Fibroblast of skin of back (primary cell): ENCODE measurements around the gene FIBIN.
"Not testable (repeated sequence)": the region's sequence is repeated elsewhere in the genome, so short reads cannot be mapped to it uniquely, and the experiment has no call there.

Experiments used
- DNase-seq: peaks from one replicate; pipeline ENCODE4 v3.0.0-alpha.2; 2013

FIBIN gene

GRCh38 chr11:26977209-26977608 lies 16.7 kb upstream of the FIBIN start:
- DNase-seq = not testable (repeated sequence)

- DNase-seq = no peak
Measured at GRCh38 chr11:26983645-26984044, 10.3 kb upstream of the FIBIN start.

- no peak for DNase-seq
Measured at GRCh38 chr11:26985470-26985869, 8.4 kb upstream of the FIBIN start.

GRCh38 chr11:26985943-26986342 lies 8.0 kb upstream of the FIBIN start:
- no peak for DNase-seq

GRCh38 chr11:26987272-26987671 lies 6.6 kb upstream of the FIBIN start:
- DNase-seq = no peak

- DNase-seq = no peak
Measured at GRCh38 chr11:26987731-26988130, 6.2 kb upstream of the FIBIN start.

GRCh38 chr11:26992031-26992541 lies 1.8 kb upstream of the FIBIN start:
- peak; percentile 84 for DNase-seq

DNA sequence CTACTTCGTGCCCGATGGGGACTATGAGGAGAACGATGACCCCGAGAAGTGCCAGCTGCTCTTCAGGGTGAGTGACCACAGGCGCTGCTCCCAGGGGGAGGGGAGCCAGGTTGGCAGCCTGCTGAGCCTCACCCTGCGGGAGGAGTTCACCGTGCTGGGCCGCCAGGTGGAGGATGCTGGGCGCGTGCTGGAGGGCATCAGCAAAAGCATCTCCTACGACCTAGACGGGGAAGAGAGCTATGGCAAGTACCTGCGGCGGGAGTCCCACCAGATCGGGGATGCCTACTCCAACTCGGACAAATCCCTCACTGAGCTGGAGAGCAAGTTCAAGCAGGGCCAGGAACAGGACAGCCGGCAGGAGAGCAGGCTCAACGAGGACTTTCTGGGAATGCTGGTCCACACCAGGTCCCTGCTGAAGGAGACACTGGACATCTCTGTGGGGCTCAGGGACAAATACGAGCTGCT lies 751 bp downstream of the FIBIN start:
- no peak for DNase-seq

GRCh38 chr11:26995701-26996460 lies 2.0 kb downstream of the FIBIN start:
- DNase-seq = no peak

DNA sequence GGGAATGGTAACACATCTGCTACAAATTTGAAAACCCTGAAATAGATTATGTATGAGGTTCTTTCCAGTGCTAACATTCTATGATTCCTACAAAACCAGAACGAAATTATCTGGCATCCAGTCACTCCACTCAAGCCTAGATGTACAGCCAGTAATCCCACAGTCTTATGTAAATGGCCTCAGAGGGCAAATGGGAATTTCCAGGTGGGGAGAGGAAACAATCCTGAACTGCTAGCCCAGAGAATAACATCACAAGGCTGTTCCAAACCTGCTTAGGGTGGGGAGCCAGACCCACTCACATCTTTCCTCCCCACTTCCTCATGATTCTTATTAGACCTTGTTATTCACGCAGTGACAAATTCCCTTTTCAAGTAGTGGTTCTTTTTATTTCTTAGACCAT lies 3.5 kb downstream of the FIBIN start:
- DNase-seq = no peak

GRCh38 chr11:27001136-27001730 lies 7.3 kb downstream of the FIBIN start:
- DNase-seq = not testable (repeated sequence)

- DNase-seq = no peak
Measured at GRCh38 chr11:27002431-27002830, 8.5 kb downstream of the FIBIN start.

- DNase-seq = no peak
Measured at GRCh38 chr11:27002838-27003237, 8.9 kb downstream of the FIBIN start.

GRCh38 chr11:27004103-27004502 lies 10.2 kb downstream of the FIBIN start:
- DNase-seq = no peak

GRCh38 chr11:27008811-27009535 lies 15.1 kb downstream of the FIBIN start:
- DNase-seq = no peak

DNA sequence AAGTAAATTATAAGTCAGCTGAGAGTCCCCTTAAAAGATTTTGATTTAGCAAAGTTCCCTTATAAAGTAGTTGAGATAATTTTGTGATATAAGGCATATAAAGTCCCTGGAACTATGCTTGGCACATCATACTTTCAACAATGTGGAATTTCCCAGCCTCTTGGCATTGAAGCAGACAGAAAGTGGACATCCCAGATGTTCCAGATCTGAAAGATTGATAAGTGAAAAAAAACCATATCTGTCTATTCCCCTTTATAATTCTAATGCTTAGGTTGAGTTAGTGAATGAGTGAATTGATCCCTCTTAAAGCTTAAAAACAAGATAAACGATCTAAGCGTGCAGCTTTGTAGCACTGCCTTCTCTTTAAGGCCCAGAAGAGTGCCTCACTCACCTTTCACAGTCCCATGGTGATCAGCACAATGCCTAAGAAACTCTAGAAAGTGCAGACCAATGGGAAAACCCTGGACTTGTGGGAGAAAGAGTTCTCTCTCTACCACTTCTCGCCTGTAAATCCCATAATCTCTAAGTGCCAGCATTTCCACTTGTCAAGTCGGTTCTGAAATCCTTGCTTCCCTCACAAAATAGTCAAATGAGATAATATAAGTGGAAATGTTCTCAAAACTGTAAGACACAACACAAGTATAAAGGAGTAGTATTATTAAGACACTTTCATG lies 17.8 kb downstream of the FIBIN start:
- DNase-seq = no peak

DNA sequence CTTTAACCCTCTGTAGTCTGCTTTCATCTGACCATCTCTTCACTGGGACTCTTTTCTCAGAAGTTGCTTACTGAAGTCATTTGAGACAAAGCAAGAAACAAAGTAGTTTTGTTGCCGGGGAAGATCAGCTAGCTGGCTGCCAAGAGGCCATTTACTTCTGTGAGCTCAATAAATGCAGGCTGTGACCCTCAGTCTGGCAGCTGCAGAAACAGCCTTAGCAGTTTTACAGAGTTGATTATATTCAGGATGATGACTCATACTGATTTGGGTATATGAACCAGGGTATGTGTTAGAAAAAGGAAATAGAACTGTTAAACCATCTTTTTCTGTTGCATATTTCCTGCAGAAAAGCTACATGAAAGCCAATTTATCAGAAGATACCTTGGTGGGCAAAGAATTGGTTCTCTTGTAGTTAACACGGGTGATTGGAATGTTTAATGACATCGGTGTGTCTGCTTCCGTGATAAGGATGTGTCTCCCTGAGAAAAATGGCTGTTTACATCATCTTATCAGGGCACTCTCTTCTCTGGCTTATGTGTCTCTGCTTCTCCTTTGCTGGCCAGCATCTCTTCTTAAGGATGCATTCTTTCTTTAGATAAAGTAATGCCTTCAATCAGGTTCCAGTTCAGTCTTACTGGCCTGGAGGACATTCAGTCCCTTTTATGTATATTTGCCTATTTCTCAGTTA lies 18.5 kb downstream of the FIBIN start:
- peak; percentile 62 for DNase-seq

- peak; percentile 51 for DNase-seq
Measured at GRCh38 chr11:27013781-27014361, 20.0 kb downstream of the FIBIN start.

- peak; percentile 50 for DNase-seq
Measured at GRCh38 chr11:27018902-27019529, 25.1 kb downstream of the FIBIN start.

DNA sequence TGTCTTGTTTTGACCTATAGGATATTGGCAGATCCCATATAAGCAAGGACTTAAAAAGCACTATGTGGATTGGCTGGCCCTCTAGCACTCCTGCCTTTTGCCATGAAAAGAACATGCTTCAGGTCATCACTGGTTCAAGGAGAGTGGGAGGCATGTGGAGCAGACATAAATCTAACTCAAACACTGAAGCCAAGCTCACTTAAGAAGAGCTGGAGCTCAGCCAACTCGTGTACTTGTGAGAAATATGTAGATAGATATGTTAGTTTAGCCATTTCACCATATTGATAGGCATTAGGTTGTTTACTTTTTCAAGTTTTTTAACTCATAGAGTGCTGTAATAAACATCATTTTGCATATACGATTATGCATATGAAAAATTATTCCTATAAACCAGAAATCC lies 26.8 kb downstream of the FIBIN start:
- DNase-seq = peak; percentile 16

DNA sequence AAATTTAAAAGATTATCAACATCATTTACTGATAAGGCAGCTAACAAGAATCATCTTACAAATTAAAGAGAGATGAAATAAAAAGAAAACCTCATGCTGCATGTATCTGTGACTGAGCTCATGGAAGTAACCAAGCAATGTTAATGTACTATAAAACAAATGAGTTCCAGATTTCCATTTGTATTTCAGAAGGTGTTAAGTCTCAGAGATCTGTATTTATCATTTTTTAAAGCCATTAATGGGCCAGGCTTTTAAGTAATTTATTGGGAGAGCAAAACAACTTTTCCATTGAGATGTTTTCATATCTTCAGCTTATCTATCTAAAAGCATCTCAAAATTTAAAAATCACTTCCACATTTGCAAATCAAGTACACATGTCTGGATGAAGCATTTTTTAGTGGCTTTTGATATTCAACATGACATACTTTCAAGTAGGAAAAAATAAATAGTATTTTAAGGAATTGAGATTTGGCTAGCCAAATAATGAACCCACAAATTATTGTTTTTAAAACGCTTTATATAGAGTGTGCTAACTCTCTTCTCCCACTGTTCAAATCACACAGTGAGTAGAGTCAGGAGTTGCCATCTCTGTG lies 28.8 kb downstream of the FIBIN start:
- no peak for DNase-seq
